ENCODE results near the gene UGGT2. TPM values are rescaled to one million over a fixed set of nuclear protein-coding genes. Genes with fewer than 3 reads are reported as not detected.
"Not testable (repeated sequence)": the region's sequence is repeated elsewhere in the genome, so short reads cannot be mapped to it uniquely, and the experiment has no call there.

UGGT2 gene
- total RNA-seq, 1 experiment from 2014 or later: 51.2 TPM

- DNase-seq (ENCODE audit: low read depth, low spot score): no peak
- in situ Hi-C loops (cut with HindIII; ENCODE audit: low pct_unique_long_range_greater_than_20kb, low sequenced_read_pairs): no loop called here
Observed at GRCh38 chr13:95874286-95874685, 178.9 kb downstream of the UGGT2 start.

- DNase-seq (ENCODE audit: low read depth, low spot score): no peak
- in situ Hi-C loops (cut with HindIII; ENCODE audit: low pct_unique_long_range_greater_than_20kb, low sequenced_read_pairs): no loop called here
Observed at GRCh38 chr13:95870421-95870820, 182.8 kb downstream of the UGGT2 start.

- in situ Hi-C loops (cut with HindIII; ENCODE audit: low pct_unique_long_range_greater_than_20kb, low sequenced_read_pairs): no loop called here
- no peak for DNase-seq (ENCODE audit: low read depth, low spot score)
Observed at GRCh38 chr13:95865080-95865615, 188.1 kb downstream of the UGGT2 start.

- no peak for DNase-seq (ENCODE audit: low read depth, low spot score)
- in situ Hi-C loops (cut with HindIII; ENCODE audit: low pct_unique_long_range_greater_than_20kb, low sequenced_read_pairs): no loop called here
Observed at GRCh38 chr13:95862408-95862807, 190.8 kb downstream of the UGGT2 start.

GRCh38 chr13:95861296-95861695, 191.9 kb downstream of the UGGT2 start:
- in situ Hi-C loops (cut with HindIII; ENCODE audit: low pct_unique_long_range_greater_than_20kb, low sequenced_read_pairs): no loop called here

GRCh38 chr13:95858286-95859075, 194.7 kb downstream of the UGGT2 start:
- no peak for DNase-seq (ENCODE audit: low read depth, low spot score)
- in situ Hi-C loops (cut with HindIII; ENCODE audit: low pct_unique_long_range_greater_than_20kb, low sequenced_read_pairs): no loop called here

More at GRCh38 chr13:95861296-95861695, 191.9 kb downstream of the UGGT2 start:
- DNase-seq (ENCODE audit: low read depth, low spot score): no peak

GRCh38 chr13:95845656-95846055, 207.5 kb downstream of the UGGT2 start:
- DNase-seq (ENCODE audit: low read depth, low spot score); in situ Hi-C loops (cut with HindIII; ENCODE audit: low pct_unique_long_range_greater_than_20kb, low sequenced_read_pairs): not testable (repeated sequence)

- DNase-seq (ENCODE audit: low read depth, low spot score): no peak
- in situ Hi-C loops (cut with HindIII; ENCODE audit: low pct_unique_long_range_greater_than_20kb, low sequenced_read_pairs): no loop called here
Observed at GRCh38 chr13:95842898-95843297, 210.3 kb downstream of the UGGT2 start.

- in situ Hi-C loops (cut with HindIII; ENCODE audit: low pct_unique_long_range_greater_than_20kb, low sequenced_read_pairs): no loop called here
Observed at GRCh38 chr13:95841894-95842293, 211.3 kb downstream of the UGGT2 start.

GRCh38 chr13:95834134-95834765, 219.0 kb downstream of the UGGT2 start:
- DNase-seq (ENCODE audit: low read depth, low spot score): peak; percentile 87
- in situ Hi-C loops (cut with HindIII; ENCODE audit: low pct_unique_long_range_greater_than_20kb, low sequenced_read_pairs): no loop called here

More at GRCh38 chr13:95841894-95842293, 211.3 kb downstream of the UGGT2 start:
- no peak for DNase-seq (ENCODE audit: low read depth, low spot score)

GRCh38 chr13:95833719-95834118, 219.5 kb downstream of the UGGT2 start:
- in situ Hi-C loops (cut with HindIII; ENCODE audit: low pct_unique_long_range_greater_than_20kb, low sequenced_read_pairs): no loop called here
- DNase-seq (ENCODE audit: low read depth, low spot score): peak; percentile 96

GRCh38 chr13:95833126-95833525, 220.1 kb downstream of the UGGT2 start:
- no peak for DNase-seq (ENCODE audit: low read depth, low spot score)
- in situ Hi-C loops (cut with HindIII; ENCODE audit: low pct_unique_long_range_greater_than_20kb, low sequenced_read_pairs): no loop called here

GRCh38 chr13:95822303-95822702, 230.9 kb downstream of the UGGT2 start:
- no peak for DNase-seq (ENCODE audit: low read depth, low spot score)
- in situ Hi-C loops (cut with HindIII; ENCODE audit: low pct_unique_long_range_greater_than_20kb, low sequenced_read_pairs): no loop called here

GRCh38 chr13:95814495-95814894, 238.7 kb downstream of the UGGT2 start:
- in situ Hi-C loops (cut with HindIII; ENCODE audit: low pct_unique_long_range_greater_than_20kb, low sequenced_read_pairs): no loop called here
- no peak for DNase-seq (ENCODE audit: low read depth, low spot score)

- in situ Hi-C loops (cut with HindIII; ENCODE audit: low pct_unique_long_range_greater_than_20kb, low sequenced_read_pairs): no loop called here
Observed at GRCh38 chr13:95813139-95813538, 240.1 kb downstream of the UGGT2 start.

GRCh38 chr13:95809429-95809828, 243.8 kb downstream of the UGGT2 start:
- in situ Hi-C loops (cut with HindIII; ENCODE audit: low pct_unique_long_range_greater_than_20kb, low sequenced_read_pairs): no loop called here
- no peak for DNase-seq (ENCODE audit: low read depth, low spot score)

More at GRCh38 chr13:95813139-95813538, 240.1 kb downstream of the UGGT2 start:
- no peak for DNase-seq (ENCODE audit: low read depth, low spot score)

- no peak for DNase-seq (ENCODE audit: low read depth, low spot score)
- in situ Hi-C loops (cut with HindIII; ENCODE audit: low pct_unique_long_range_greater_than_20kb, low sequenced_read_pairs): no loop called here
Observed at GRCh38 chr13:95805921-95806320, 247.3 kb downstream of the UGGT2 start.

GRCh38 chr13:95801825-95802224, 251.4 kb downstream of the UGGT2 start:
- no peak for DNase-seq (ENCODE audit: low read depth, low spot score)
- in situ Hi-C loops (cut with HindIII; ENCODE audit: low pct_unique_long_range_greater_than_20kb, low sequenced_read_pairs): no loop called here

- no peak for DNase-seq (ENCODE audit: low read depth, low spot score)
Observed at GRCh38 chr13:95800436-95800835, 252.8 kb downstream of the UGGT2 start.

More at GRCh38 chr13:95800436-95800835, 252.8 kb downstream of the UGGT2 start:
- in situ Hi-C loops (cut with HindIII; ENCODE audit: low pct_unique_long_range_greater_than_20kb, low sequenced_read_pairs): no loop called here
